Measurements from ENCODE around the gene TPPP. TPM values are rescaled to one million over a fixed set of nuclear protein-coding genes. Genes with fewer than 3 reads are reported as not detected.

Gene TPPP
- total and polyA plus RNA-seq, 2 donors (not counting 1 experiment from before 2014, with no cell fraction given): 0.06 TPM; not detected in 1

- no peaks in the 10 kb centered on the region for H4K20me1 ChIP-seq (ENCODE audit: control insufficient read depth, insufficient read depth, low read length, poor library complexity, severe bottlenecking)
- peaks cover 18 to 20% of the 10 kb centered on the region in 2 donors for H3K4me1 ChIP-seq (ENCODE audit: control insufficient read depth in 2 of 2, insufficient read depth in 2 of 2, low read length in 2 of 2)
- CTCF ChIA-PET: interaction anchor here (0.8 to 5.3 kb wide), 4 partner anchors 152 to 976 kb away, joined by 3 to 63 read pairs (median 4); no protein-coding TSS in a partner anchor
- H3K9me3 ChIP-seq (ENCODE audit: control extremely low read depth in 1 of 3, control insufficient read depth in 2 of 3, insufficient read depth in 1 of 3, low read length in 2 of 3): peaks cover 0 to 7% (median 0%) of the 10 kb centered on the region in 3 donors
- no peak for DNase-seq
- Mint-ChIP-seq H3K4me3 (no peak overlapping the region), H3K27me3 (peaks cover 5% of the 10 kb centered on the region), H3K27ac (no peak overlapping the region), H3K9me3 (ENCODE audit: insufficient read depth) (no peaks in the 10 kb centered on the region), H3K4me1 (peaks cover 12% of the 10 kb centered on the region)
- TF ChIP-seq EZH2 (IDR thresholded peaks at IDR 0.05; ENCODE audit: borderline replicate concordance, insufficient read depth, low read depth, low read length, poor library complexity, severe bottlenecking): no peak
- TF ChIP-seq, protein P1, sequence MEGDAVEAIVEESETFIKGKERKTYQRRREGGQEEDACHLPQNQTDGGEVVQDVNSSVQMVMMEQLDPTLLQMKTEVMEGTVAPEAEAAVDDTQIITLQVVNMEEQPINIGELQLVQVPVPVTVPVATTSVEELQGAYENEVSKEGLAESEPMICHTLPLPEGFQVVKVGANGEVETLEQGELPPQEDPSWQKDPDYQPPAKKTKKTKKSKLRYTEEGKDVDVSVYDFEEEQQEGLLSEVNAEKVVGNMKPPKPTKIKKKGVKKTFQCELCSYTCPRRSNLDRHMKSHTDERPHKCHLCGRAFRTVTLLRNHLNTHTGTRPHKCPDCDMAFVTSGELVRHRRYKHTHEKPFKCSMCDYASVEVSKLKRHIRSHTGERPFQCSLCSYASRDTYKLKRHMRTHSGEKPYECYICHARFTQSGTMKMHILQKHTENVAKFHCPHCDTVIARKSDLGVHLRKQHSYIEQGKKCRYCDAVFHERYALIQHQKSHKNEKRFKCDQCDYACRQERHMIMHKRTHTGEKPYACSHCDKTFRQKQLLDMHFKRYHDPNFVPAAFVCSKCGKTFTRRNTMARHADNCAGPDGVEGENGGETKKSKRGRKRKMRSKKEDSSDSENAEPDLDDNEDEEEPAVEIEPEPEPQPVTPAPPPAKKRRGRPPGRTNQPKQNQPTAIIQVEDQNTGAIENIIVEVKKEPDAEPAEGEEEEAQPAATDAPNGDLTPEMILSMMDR (IDR thresholded peaks at IDR 0.05): no peak
- no peaks in the 10 kb centered on the region for H3K79me2 ChIP-seq (ENCODE audit: control insufficient read depth, insufficient read depth, low read length)
- intact Hi-C loops (cut with micrococcal nuclease): no loop called here
- POLR2A ChIA-PET: no interaction called here
- H3K4me2 ChIP-seq (replicated peaks; ENCODE audit: low read depth, low read length, poor library complexity, severe bottlenecking): no peak overlapping the region
- peaks cover 0 to 3% of the 10 kb centered on the region in 2 experiments for H3K36me3 ChIP-seq (replicated peaks in 1 of 2; ENCODE audit: control extremely low read depth in 1 of 2, control insufficient read depth in 1 of 2, extremely low read depth in 1 of 2, insufficient read depth in 2 of 2, low read length in 1 of 2)
- H3K4me3 ChIP-seq (ENCODE audit: control extremely low read depth in 1 of 5, extremely low read depth in 1 of 5, insufficient read depth in 1 of 5, low read depth in 2 of 5, low read length in 4 of 5): no peak overlapping the region
- H3K27me3 ChIP-seq (replicated peaks in 1 of 4; ENCODE audit: control extremely low read depth in 1 of 4, control insufficient read depth in 3 of 4, insufficient read depth in 4 of 4, low read length in 3 of 4): peaks cover 0 to 18% (median 4%) of the 10 kb centered on the region in 4 experiments
- H2AFZ ChIP-seq (ENCODE audit: insufficient read depth, low read depth, low read length, poor library complexity, severe bottlenecking): no peak overlapping the region
- ATAC-seq (ENCODE audit: low read depth): no peak
- H3K27ac ChIP-seq (ENCODE audit: low read length in 2 of 2): no peak overlapping the region
- H3K9ac ChIP-seq (ENCODE audit: low read length): no peak overlapping the region
- 91% methylated on average over 40 of the region's 44 CpGs for WGBS (ENCODE audit: insufficient coverage)
Measured at GRCh38 chr5:668283-668995, 24.7 kb downstream of the TPPP start.

GRCh38 chr5:666816-667498, 26.2 kb downstream of the TPPP start:
- Mint-ChIP-seq H3K27me3 (no peaks in the 10 kb centered on the region), H3K27ac (no peak overlapping the region), H3K4me3 (no peak overlapping the region), H3K4me1 (peaks cover under 1% of the 10 kb centered on the region), H3K9me3 (ENCODE audit: insufficient read depth) (no peaks in the 10 kb centered on the region)
- ChIA-PET CTCF (interaction anchor here (1.7 kb wide), 1 partner anchor 235 kb away, joined by 10 read pairs; no protein-coding TSS in a partner anchor), POLR2A (no interaction called here)
- intact Hi-C loops (cut with micrococcal nuclease): no loop called here
- Histone ChIP-seq H3K27ac (ENCODE audit: low read length in 2 of 2) (no peak overlapping the region), H3K79me2 (ENCODE audit: control insufficient read depth, insufficient read depth, low read length) (no peaks in the 10 kb centered on the region), H4K20me1 (ENCODE audit: control insufficient read depth, insufficient read depth, low read length, poor library complexity, severe bottlenecking) (no peaks in the 10 kb centered on the region), H2AFZ (ENCODE audit: insufficient read depth, low read depth, low read length, poor library complexity, severe bottlenecking) (no peak overlapping the region), H3K9me3 (ENCODE audit: control extremely low read depth in 1 of 3, control insufficient read depth in 2 of 3, insufficient read depth in 1 of 3, low read length in 2 of 3) (peaks cover 0 to 11% (median 0%) of the 10 kb centered on the region in 3 donors), H3K4me2 (replicated peaks; ENCODE audit: low read depth, low read length, poor library complexity, severe bottlenecking) (no peak overlapping the region), H3K9ac (ENCODE audit: low read length) (no peak overlapping the region), H3K27me3 (replicated peaks in 1 of 4; ENCODE audit: control extremely low read depth in 1 of 4, control insufficient read depth in 3 of 4, insufficient read depth in 4 of 4, low read length in 3 of 4) (peaks cover 0 to 4% (median 0%) of the 10 kb centered on the region in 4 experiments), H3K36me3 (replicated peaks in 1 of 2; ENCODE audit: control extremely low read depth in 1 of 2, control insufficient read depth in 1 of 2, extremely low read depth in 1 of 2, insufficient read depth in 2 of 2, low read length in 1 of 2) (peaks cover 0 to 3% of the 10 kb centered on the region in 2 experiments), H3K4me3 (ENCODE audit: control extremely low read depth in 1 of 5, extremely low read depth in 1 of 5, insufficient read depth in 1 of 5, low read depth in 2 of 5, low read length in 4 of 5) (no peak overlapping the region), H3K4me1 (ENCODE audit: control insufficient read depth in 2 of 2, insufficient read depth in 2 of 2, low read length in 2 of 2) (peaks cover 3 to 5% of the 10 kb centered on the region in 2 donors)
- TF ChIP-seq EZH2 (IDR thresholded peaks at IDR 0.05; ENCODE audit: borderline replicate concordance, insufficient read depth, low read depth, low read length, poor library complexity, severe bottlenecking): no peak
- TF ChIP-seq, protein P1 (IDR thresholded peaks at IDR 0.05): no peak
- DNase-seq (no peak), ATAC-seq (ENCODE audit: low read depth) (no peak)
- WGBS (ENCODE audit: insufficient coverage): 96% methylated on average over 12 of the region's 13 CpGs

Data from B cell (primary cell).